Head of caudate nucleus (tissue), 42 donors: ENCODE data around the gene AMOTL1.

ENCODE experiments used
- DNase-seq, 42 donors: peaks; one replicate each; pipeline versions ENCODE4 v3.0.0 to v3.0.0-alpha.2; 2020 to 2021; ENCODE audit warnings: mixed read lengths in 7 of 42
- intact Hi-C: fragments of 100-400 bp; cut with DNase I; formaldehyde crosslinking; loops from one replicate; pipeline ENCODE4 v1.15.0; 2022

Gene AMOTL1

GRCh38 chr11:94741022-94741679 lies 27.0 kb upstream of the AMOTL1 start:
- peak in 27 of 42 donors; percentile 6 to 57 (median 18) for DNase-seq

GRCh38 chr11:94742665-94743064 lies 25.5 kb upstream of the AMOTL1 start:
- no peak for DNase-seq
- intact Hi-C loops = no loop called here

More at GRCh38 chr11:94741022-94741679, 27.0 kb upstream of the AMOTL1 start:
- intact Hi-C loops = no loop called here

- DNase-seq = no peak
- intact Hi-C loops = no loop called here
Measured at GRCh38 chr11:94746721-94747120, 21.4 kb upstream of the AMOTL1 start.

GRCh38 chr11:94747146-94747545 lies 21.0 kb upstream of the AMOTL1 start:
- intact Hi-C loops = no loop called here
- no peak for DNase-seq

GRCh38 chr11:94747601-94748041 lies 20.5 kb upstream of the AMOTL1 start:
- intact Hi-C loops = no loop called here
- no peak for DNase-seq

GRCh38 chr11:94749369-94749768 lies 18.8 kb upstream of the AMOTL1 start:
- intact Hi-C loops = no loop called here
- no peak for DNase-seq

- intact Hi-C loops = no loop called here
Measured at GRCh38 chr11:94750319-94751217, 17.6 kb upstream of the AMOTL1 start.

GRCh38 chr11:94751218-94751609 lies 16.9 kb upstream of the AMOTL1 start:
- intact Hi-C loops = no loop called here
- no peak for DNase-seq

More at GRCh38 chr11:94750319-94751217, 17.6 kb upstream of the AMOTL1 start:
- no peak for DNase-seq

GRCh38 chr11:94751786-94752185 lies 16.4 kb upstream of the AMOTL1 start:
- DNase-seq = no peak
- intact Hi-C loops = no loop called here

- intact Hi-C loops = no loop called here
- no peak for DNase-seq
Measured at GRCh38 chr11:94753630-94754029, 14.5 kb upstream of the AMOTL1 start.

GRCh38 chr11:94754335-94754734 lies 13.8 kb upstream of the AMOTL1 start:
- intact Hi-C loops = no loop called here
- DNase-seq = no peak

GRCh38 chr11:94754819-94755218 lies 13.3 kb upstream of the AMOTL1 start:
- intact Hi-C loops = no loop called here
- DNase-seq = no peak

GRCh38 chr11:94755494-94755893 lies 12.7 kb upstream of the AMOTL1 start:
- DNase-seq = no peak
- intact Hi-C loops = no loop called here

GRCh38 chr11:94757037-94757735 lies 11.0 kb upstream of the AMOTL1 start:
- no peak for DNase-seq
- intact Hi-C loops = no loop called here

- intact Hi-C loops = no loop called here
Measured at GRCh38 chr11:94758666-94759065, 9.5 kb upstream of the AMOTL1 start.

GRCh38 chr11:94759522-94759921 lies 8.6 kb upstream of the AMOTL1 start:
- DNase-seq = no peak
- intact Hi-C loops = no loop called here

More at GRCh38 chr11:94758666-94759065, 9.5 kb upstream of the AMOTL1 start:
- DNase-seq = no peak

- intact Hi-C loops = no loop called here
- no peak for DNase-seq
Measured at GRCh38 chr11:94760296-94760695, 7.9 kb upstream of the AMOTL1 start.

- DNase-seq = no peak
- intact Hi-C loops = no loop called here
Measured at GRCh38 chr11:94762208-94762607, 5.9 kb upstream of the AMOTL1 start.

- intact Hi-C loops = no loop called here
- no peak for DNase-seq
Measured at GRCh38 chr11:94762995-94763394, 5.2 kb upstream of the AMOTL1 start.

- intact Hi-C loops = no loop called here
- no peak for DNase-seq
Measured at GRCh38 chr11:94766713-94767206, 1.4 kb upstream of the AMOTL1 start.
